GM21825 (cell line): ENCODE results near the gene SERPINA4.

Experiments
- ATAC-seq: cut with Tn5 transposase; IDR thresholded peaks from one replicate; pipeline ENCODE4 v1.9.1; 2021; ENCODE audit warnings: mild to moderate bottlenecking, moderate library complexity; ENCODE audit not compliant: unreplicated experiment

The SERPINA4 gene

GRCh38 chr14:94613720-94614644 lies 52.7 kb downstream of the SERPINA4 start:
- ATAC-seq, result no peak

- no peak for ATAC-seq
Observed at GRCh38 chr14:94614802-94615201, 53.6 kb downstream of the SERPINA4 start.

- no peak for ATAC-seq
Observed at GRCh38 chr14:94615254-94615653, 54.0 kb downstream of the SERPINA4 start.

GRCh38 chr14:94615823-94616570 lies 54.8 kb downstream of the SERPINA4 start:
- ATAC-seq, result no peak

GRCh38 chr14:94617366-94617941 lies 56.2 kb downstream of the SERPINA4 start:
- no peak for ATAC-seq

GRCh38 chr14:94617988-94618822 lies 57.0 kb downstream of the SERPINA4 start:
- ATAC-seq, result no peak

GRCh38 chr14:94619297-94619696 lies 58.1 kb downstream of the SERPINA4 start:
- no peak for ATAC-seq
